Skin epidermis (tissue), 12 donors: Measurements from ENCODE around the gene PHF19.

ENCODE experiments used
- H3K27ac ChIP-seq, 21 experiments: fragments of 200-600 bp; sonication (generic) in 11 of 21; one replicate each; pipeline ENCODE4 v1.5.0; 2020; ENCODE audit warnings: mild to moderate bottlenecking in 3 of 21, inconsistent platforms in 2 of 21, moderate library complexity in 2 of 21
- H3K4me3 ChIP-seq, 7 experiments: fragments of 200-600 bp; sonication (generic) in 2 of 7; one replicate each; pipeline ENCODE4 v1.5.0; 2020; ENCODE audit warnings: inconsistent platforms in 2 of 7, mild to moderate bottlenecking in 2 of 7, moderate library complexity in 1 of 7

The PHF19 gene

GRCh38 chr9:120876842-120877240 lies at the start of gene PHF19:
PHF19 (minus strand) TSS chr9:120877188; CDS start chr9:120874741, 2,447 bp downstream.
- H3K4me3 ChIP-seq = peak within 1 kb of the TSS; percentile 52 to 77 (median 74)
- peak within 1 kb of the TSS; percentile 68 to 99 (median 92) for H3K27ac ChIP-seq

- Histone ChIP-seq H3K4me3 (peak within 1 kb of the TSS; percentile 2 to 90 (median 56)), H3K27ac (peak within 1 kb of the TSS; percentile 23 to 100 (median 95))
Observed at GRCh38 chr9:120926397-120926928, 49.5 kb upstream of the PHF19 start, which contains the start of gene TRAF1. TRAF1 (minus strand) TSS chr9:120926796; CDS start chr9:120926075, 721 bp downstream.

- peak overlapping the region; percentile 23 to 100 (median 83) for H3K27ac ChIP-seq
- H3K4me3 ChIP-seq = peak overlapping the region; percentile 2 to 38 (median 21)
Observed at GRCh38 chr9:120925535-120926396, 48.8 kb upstream of the PHF19 start.

GRCh38 chr9:120924698-120925534 lies 47.9 kb upstream of the PHF19 start:
- Histone ChIP-seq H3K27ac (peak overlapping the region in 19 of 21 experiments; percentile 13 to 100 (median 84)), H3K4me3 (peak overlapping the region; percentile 2 to 38 (median 21))

- peak overlapping the region in 15 of 21 experiments; percentile 24 to 100 (median 89) for H3K27ac ChIP-seq
- H3K4me3 ChIP-seq = peak overlapping the region in 2 of 7 experiments; percentile 4 to 38
Observed at GRCh38 chr9:120923620-120924328, 46.8 kb upstream of the PHF19 start.

- H3K4me3 ChIP-seq = peak overlapping the region in 1 of 7 experiments; percentile 1
- peak overlapping the region in 13 of 21 experiments; percentile 10 to 100 (median 95) for H3K27ac ChIP-seq
Observed at GRCh38 chr9:120922404-120923195, 45.6 kb upstream of the PHF19 start.

GRCh38 chr9:120921661-120922181 lies 44.7 kb upstream of the PHF19 start:
- Histone ChIP-seq H3K4me3 (peak overlapping the region in 3 of 7 experiments; percentile 1 to 5 (median 1)), H3K27ac (peak overlapping the region in 17 of 21 experiments; percentile 14 to 100 (median 58))

- H3K27ac ChIP-seq = peak overlapping the region in 17 of 21 experiments; percentile 17 to 100 (median 72)
Observed at GRCh38 chr9:120920806-120921178, 43.8 kb upstream of the PHF19 start.

GRCh38 chr9:120919843-120920805 lies 43.1 kb upstream of the PHF19 start:
- Histone ChIP-seq H3K27ac (peak overlapping the region in 19 of 21 experiments; percentile 14 to 100 (median 73)), H3K4me3 (no peak overlapping the region)

More at GRCh38 chr9:120920806-120921178, 43.8 kb upstream of the PHF19 start:
- H3K4me3 ChIP-seq = no peak overlapping the region

- no peak overlapping the region for H3K4me3 ChIP-seq
- H3K27ac ChIP-seq = peak overlapping the region in 19 of 21 experiments; percentile 14 to 100 (median 73)
Observed at GRCh38 chr9:120918931-120919842, 42.2 kb upstream of the PHF19 start.

GRCh38 chr9:120917929-120918762 lies 41.2 kb upstream of the PHF19 start:
- Histone ChIP-seq H3K4me3 (no peak overlapping the region), H3K27ac (peak overlapping the region in 17 of 21 experiments; percentile 48 to 100 (median 74))

- H3K27ac ChIP-seq = peak overlapping the region in 14 of 21 experiments; percentile 2 to 99 (median 36)
- no peak overlapping the region for H3K4me3 ChIP-seq
Observed at GRCh38 chr9:120916991-120917880, 40.2 kb upstream of the PHF19 start.

- no peak overlapping the region for H3K4me3 ChIP-seq
- H3K27ac ChIP-seq = peak overlapping the region in 14 of 21 experiments; percentile 2 to 99 (median 36)
Observed at GRCh38 chr9:120916588-120916987, 39.6 kb upstream of the PHF19 start.
